NCI-H510A treated with DMSO at 0.1 percent for 48 hours (cell line): Measurements from ENCODE around the gene RGS7.
"Not testable (repeated sequence)": the region's sequence is repeated elsewhere in the genome, so short reads cannot be mapped to it uniquely, and the experiment has no call there.

Source experiments
- DNase-seq: peaks from one replicate; lab custom pipeline; 2025; lab: John Stamatoyannopoulos, UW

The RGS7 gene

DNA sequence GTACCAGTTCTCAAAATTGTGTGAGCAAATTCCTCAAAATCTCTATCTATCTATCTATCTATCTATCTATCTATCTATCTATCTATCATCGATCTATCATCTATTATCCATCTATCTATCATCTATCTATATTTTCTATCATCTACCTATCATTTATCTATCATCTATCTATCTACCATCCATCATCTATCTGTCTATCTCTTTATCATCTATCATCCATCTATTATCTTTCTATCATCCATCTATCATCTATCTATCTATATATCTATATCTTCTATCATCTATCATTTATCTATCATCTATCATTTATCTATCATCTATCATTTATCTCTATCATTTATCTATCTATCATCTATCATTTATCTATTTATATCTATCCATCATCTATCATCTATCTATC is 380.3 kb downstream of the RGS7 start:
- no peak for DNase-seq

DNA sequence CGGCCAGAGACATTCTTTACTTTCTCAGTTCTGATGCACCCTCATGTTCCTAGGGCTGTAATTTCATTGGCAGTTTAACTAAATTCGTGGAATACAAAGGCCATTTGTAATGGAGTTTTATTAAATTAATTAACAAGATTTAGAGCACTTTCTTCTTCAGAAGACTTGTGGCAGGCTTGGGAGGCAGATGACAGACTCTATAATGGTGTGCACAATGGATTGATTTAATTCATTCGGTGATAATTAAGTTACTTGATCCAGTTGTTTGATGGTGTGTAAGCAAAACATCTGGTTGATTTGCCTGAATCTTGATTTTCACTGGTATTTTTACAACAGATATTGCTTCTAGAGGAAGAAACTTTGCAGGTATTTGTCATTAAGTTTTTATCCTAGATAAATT is 383.1 kb downstream of the RGS7 start:
- DNase-seq = no peak

DNA sequence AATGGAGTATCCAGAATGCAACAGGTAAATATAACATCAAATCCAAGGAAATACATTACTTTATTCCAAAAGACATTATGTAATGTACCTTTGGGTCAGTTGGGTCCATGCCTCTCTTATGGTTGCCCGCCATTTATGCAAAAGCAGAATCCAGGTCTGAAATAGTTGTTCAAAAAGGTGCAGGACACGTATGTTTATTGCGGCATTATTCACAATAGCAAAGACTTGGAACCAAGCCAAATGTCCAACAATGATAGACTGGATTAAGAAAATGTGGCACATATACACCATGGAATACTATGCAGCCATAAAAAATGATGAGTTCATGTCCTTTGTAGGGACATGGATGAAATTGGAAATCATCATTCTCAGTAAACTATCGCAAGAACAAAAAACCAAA is 384.9 kb downstream of the RGS7 start:
- not testable (repeated sequence) for DNase-seq

DNA sequence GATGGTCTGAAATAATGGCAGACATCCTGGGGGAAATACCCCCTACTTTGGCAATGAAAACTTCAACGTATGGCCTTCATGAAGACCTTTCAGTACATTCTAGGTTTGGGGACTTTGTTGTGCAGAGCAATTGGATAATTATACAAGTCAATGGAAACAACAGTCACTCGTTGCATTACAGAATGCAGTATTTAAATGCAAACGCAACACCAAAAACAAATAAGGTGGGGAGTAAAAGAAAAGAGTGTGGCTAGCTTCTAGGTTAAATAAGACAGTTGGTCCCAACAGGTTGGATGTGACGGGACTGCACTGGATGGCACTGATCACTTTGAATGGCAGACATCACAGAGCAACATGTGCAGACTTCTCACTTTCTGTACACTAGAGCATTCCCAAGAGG is 386.8 kb downstream of the RGS7 start:
- no peak for DNase-seq

DNA sequence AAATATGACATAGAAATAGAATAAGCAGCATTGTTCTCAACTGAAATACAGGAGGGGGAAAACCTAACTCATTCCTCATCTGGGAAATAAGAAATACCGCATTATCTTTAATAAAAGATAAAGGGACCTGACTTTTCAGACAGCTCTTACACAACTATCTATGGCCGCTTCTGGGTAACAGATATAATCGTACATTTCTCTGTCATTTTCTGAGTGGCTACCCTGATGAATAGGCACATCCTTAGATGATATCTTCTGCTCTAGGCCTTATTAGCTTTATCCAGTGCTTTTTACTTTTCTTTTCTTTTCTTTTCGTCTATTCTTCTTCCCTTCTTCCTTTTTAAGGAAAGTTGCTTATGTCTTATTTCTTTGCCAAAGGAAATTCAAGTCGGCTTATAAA is 388.1 kb downstream of the RGS7 start:
- no peak for DNase-seq

DNA sequence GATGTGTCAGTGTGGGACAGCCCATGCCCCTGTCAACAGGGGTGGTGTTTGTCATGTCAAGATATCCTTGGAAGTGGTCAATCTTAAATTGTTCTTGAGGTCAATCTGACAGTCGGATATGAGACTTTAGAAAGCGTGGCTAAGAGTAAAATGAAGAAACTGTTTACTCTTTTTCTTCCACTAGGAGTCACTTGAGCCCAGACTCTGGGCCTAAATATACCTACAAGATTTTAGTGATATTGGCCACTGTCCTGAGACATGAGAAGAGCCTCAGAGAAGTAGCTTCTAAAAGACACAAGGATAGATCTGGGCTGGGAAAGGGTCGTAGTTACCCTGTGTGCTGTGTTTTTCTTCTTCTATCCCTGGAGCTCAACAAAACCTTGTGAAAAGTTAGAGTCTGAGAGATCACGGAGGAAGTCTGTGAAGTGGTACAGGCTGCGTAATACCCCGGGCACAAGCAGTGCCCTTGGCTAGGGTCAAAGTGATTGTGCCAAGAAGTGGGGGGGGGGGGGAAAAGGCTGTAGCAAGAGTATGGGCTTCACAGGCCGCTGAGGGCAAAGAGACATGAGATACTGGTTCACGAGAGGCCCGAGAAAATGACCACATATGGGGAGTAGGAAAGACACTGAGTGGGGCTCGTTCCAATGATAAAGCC is 389.8 kb downstream of the RGS7 start:
- DNase-seq = no peak

DNA sequence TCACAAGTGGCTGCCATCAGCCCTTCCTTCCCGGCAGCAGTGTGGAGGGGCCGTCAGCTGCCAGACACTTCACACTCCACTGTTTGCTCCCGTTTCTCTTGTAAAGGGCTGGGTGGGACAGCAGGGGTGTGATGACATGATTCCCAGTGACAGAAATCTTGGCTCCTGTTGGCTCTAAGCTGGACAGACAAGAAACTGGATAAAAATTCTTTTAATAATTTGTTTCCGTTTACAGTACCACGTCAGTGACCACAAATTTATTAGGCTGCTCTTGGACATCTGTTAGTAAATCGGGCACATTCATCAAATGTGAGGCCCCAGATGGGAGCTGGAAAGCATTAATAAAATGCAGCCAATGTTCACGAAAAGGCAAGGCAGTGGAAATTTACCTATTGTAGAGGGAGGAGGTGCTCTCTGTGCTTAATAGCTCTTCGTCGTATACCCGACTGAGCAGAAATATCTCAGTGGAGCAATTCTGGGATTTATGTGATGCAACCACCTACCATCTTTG is 391.4 kb downstream of the RGS7 start:
- peak; percentile 3 for DNase-seq

DNA sequence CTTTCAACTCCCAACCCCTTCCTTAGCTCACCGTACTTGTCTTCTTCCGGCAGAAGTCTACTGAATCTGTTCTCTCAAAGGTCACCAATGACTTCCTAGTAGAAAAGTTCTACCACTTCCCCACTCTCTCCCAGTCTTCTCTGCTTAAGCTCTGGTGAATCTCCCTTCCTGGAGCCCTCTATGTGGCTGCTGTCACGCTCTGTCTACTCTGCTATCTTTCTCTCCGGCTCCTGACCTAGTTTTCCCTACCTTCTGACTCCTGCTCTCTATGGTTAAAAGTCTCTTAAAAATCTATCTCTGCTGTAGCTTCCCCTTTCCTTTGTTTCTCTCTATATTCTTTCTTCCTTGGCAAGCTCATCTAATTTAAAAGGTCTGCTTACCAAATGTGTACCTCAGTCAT is 394.9 kb downstream of the RGS7 start:
- DNase-seq = no peak

DNA sequence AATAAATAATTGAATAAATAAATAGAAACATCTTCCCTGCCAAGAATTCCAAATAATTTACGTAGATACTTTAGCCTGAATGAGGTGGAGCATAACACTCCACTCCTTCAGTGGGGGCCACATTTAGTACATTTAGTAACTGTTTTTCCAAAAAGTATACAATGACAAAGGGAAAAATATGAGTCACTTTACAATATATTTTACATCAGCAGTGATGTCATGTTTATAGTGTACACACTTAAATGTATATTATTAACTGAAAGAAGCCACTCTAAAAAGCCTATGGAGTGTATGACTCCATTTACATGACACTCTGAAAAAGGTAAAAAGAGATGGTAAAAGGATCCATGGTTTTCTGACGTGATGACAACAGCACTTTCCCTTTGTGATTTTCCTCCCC is 400.6 kb downstream of the RGS7 start:
- no peak for DNase-seq

DNA sequence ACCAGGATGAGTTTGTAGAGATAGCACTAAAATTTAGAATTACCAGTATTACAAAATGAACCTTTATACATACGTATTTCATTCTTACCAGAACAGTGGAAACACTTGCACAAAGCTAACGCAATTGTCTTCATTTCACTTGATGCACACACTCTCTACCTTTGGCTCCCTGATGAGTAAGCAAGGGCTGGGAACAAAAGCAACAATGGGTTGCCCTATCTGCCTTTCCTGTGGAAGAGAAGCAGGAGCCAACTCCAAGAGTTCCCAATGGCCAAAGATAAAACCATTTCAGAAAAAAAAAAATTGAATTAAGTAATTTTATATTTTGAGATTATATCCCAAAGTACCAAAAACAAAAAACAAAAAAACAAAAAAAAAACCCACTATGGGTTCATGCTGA is 401.0 kb downstream of the RGS7 start:
- no peak for DNase-seq

DNA sequence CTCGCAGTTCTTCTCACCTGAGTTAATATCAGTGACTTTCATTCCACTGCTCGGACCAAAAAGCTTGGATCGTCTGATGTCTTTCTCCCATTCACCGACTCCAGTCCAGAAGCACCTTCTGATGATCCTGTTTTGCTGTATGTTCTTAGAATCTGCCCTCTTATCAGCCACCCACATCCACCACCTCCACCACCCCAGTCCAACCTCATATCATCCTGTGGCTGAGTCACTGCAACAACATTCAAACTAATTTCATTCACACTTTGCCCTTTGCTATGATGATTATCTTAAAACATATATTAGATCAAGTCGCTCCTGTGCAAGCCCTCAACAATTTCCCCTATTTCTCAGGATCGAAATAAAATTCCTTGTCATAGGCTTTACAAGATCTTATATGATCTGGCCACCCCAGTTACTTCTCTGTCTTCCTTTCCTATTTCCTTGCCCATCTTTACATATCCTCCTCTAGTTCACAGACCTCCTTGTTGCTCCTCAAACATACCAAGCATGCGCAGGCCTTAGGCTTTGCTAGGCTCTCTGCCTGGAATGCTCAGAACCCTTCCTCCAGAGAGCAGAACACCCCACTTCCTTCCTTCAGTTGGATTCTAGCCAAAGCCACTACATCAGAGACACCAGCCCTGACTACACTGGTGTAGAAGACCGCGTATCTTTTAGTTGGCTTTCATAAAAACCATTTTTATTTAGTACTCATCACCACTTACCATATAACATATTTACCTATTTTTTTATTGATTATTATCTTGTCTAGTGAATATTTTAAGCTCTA is 409.4 kb downstream of the RGS7 start:
- DNase-seq = no peak

DNA sequence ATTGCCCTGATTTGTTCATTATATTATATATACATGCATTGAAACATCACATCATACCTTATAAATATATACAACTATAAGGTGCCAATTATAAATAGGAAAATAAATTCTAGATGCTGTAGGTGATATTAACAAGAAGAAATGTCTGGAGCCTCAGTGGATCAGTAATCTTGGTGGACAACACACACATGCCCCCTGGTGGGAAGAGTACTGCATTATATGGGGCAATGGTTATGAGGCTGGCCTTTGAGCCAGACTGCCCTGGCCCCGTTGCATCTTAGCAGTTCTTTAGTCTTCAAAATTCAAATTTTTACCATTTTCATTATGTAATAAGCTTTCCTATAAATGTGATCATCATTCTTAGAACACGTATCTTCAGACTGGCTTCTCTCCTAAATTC is 410.1 kb downstream of the RGS7 start:
- DNase-seq = no peak

DNA sequence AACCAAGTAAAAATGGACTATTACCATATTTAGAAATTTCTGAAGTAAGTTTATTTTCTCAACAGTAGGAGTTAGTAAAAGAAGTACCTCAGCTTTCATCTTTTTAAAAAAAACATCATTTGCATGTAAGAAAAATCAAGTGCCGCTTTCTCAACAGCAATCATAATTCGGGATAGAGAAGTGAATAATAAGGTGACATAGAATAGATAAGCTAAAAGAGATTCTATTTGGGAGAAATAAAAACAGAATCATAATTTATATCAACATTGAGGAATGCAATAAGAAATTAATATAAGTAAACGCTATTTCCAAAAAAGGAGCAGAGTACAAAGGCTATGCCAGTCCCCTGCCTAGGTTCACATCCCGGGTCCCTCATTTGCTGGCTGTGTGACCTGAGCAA is 414.1 kb downstream of the RGS7 start:
- DNase-seq = no peak

DNA sequence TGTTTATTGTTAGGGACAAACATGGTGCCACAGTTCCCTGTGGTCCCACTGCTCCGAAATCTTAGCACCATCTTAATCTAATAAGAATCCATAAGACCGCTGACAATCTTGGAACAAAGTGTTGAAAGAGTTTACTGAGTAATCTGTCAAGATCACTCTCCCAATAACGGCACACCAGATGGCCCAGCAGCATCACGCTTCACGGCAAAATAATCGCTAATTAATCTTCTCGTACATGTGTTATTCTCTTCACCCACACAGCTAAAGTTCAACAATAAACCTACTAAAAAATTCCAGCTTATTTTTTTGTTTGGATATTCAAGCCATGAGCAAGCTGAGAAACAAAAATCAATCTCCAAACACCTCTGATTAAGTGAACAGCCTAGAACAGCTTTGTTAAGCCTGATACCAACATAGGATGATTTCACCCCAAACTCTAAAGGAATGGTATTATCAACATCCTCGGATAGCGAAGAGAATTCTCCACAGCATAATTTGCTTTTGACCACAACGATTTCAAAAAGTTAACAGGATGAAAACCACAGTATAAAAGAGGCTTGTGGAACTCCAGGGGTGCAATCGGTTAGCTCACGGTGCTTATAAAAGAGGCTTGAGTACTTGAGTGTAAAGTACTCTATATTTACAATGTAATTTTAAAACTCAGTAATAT is 415.2 kb downstream of the RGS7 start:
- no peak for DNase-seq

DNA sequence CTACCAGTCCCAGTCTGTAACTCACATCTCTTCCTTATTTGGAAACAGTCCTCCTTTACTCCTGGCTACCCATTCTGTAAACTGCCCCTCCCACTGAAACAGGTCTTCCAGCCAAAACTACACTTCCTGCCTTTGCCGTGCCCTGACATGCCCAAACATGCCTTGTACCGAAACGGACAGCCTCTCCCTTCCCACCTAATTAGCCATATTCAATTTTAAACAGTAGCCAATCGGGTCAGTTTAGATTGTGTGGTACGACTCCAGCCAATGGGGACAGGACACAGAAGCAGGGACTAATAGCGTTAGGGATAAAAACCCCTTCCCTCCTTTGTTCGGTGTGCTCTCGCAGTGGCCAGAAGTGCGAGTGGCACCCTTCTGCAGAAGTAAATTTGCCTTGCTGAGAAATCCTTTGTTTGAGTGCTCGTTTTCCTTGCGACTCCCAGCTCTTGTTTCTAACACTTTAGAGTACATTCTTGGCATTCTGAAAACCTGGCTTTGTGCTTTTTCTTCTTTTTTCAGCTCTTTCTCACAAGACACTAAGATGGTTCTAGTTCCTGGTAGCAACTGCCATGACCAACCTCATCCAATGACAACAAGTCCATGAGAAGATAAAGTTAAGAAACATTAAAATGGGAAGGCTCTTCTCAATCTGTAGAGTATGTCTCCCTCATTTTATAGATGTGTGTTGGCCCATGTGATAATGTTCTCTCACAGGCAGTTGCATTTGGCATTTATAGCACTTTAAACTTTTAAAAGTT is 419.9 kb downstream of the RGS7 start:
- DNase-seq = no peak

DNA sequence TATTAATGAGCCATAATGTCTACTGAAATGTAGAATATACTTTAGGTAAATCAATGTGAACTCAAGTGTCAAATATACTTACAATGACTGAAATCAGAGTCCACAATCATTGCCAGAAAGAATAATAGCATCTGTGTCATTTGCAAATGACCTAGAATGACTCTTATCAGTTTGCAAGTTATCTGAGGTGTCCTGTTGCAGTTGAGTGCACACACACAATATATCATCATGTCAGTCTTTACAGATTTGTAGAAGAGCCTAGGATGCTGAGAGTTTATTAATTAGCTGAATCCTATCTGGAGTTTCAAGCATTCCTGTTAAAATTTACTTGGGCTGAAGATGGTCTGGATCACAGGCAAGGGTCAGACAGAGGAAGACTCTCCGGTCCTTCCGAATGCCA is 421.1 kb downstream of the RGS7 start:
- no peak for DNase-seq

DNA sequence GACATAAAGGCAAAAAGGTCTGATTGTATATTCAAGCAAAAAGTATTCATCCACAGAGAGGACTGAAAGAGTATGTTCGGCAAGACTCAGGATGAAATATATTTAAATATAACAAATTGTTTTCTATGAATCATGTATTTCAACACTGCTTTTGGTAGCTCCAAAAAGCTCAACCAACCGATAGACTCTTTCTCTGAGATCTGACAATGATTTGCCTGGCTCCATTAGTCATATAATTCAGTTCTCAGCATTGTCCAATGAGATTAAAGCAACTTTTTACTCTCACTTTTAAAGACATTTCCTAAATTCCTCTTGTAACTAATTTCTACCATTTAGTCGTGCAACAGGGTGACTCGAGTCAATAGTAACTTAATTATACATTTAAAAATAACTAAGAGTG is 426.0 kb downstream of the RGS7 start:
- DNase-seq = no peak

DNA sequence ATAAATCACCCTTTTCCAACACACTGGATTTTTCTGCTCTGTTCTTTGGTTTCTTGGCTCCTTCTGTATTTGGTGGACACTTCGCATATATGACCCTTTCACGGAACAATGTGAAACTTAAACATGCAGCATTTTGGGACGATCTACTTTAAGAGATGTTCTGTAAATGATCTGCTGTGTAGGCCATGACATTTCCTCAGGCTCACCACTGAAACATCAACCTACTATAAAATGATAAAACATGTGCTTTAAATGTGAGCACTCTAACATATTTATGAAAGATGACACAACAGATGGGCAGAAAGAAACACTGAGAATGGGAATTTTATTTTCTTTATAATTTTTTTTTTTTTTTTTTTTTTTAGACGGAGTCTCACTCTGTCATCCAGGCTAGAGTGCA is 428.7 kb downstream of the RGS7 start:
- no peak for DNase-seq

DNA sequence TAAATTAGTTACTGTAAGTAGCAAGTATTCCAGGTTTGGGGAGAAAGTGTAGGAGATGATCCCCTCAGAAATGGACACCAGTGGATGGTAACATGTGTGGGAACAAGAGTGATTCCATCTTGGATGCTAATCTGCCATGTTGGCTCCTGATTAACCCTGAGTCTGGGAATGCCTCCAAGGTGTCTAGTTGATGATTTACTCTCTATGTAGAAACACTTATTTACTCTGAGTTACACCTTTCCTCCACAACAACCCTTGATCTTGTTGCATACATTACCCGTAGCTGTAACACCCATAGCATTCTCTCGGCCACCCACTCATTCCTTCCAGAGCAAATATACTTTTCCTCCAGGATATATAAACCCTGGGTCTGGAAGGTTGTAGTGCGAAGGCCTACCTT is 429.2 kb downstream of the RGS7 start:
- no peak for DNase-seq

DNA sequence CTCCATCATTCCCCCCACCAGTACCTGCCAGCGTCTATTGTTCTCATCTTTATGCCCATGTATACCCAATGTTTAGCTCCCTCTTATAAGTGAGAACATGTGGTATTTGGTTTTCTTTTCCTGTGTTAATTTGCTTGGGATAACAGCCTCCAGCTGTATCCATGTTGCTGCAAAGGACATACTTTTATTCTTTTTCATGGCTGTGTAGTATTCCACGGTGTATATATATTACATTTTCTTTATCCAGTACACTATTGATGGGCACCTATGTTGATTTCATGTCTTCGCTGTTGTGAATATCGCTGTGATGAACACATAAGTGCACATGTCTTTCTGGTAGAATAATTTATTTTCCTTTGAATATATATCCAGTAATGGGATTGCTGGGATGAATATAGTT is 431.7 kb downstream of the RGS7 start:
- DNase-seq = no peak

DNA sequence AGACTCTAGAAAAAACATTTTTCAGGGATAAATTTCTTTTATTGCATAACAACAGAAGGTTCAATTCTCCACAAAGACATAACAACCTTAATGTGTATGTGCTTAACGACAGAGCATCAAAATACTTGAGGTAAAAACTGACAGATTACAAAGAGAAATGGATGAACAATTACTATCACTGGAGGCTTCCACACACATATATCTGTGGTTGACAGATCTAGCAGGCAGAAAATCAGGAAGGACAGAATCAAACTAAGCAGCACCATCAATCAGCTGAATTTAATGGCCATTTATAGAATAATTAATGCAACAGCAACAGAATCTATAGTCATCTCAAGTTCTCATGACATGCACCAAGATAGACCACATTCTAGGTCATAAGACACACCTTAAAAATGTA is 439.0 kb downstream of the RGS7 start:
- DNase-seq = no peak

DNA sequence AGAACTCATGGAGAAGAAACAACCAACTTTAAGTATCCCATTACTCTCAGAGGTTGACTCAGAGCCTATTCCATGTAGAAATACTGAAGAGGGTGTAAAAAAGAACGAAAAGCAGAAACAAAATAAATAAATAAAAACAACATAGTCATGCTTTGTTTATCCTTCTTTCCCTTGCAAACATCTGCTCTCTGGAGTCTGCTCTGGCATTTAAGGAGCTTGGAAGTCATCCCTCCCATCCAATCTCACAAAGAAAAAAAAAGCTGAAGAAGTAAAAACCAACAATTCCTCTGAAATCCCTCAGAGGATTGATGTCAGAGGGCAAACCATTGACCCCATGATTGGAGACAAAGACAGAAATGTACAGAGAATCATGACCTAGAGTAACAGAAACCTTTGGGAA is 442.5 kb downstream of the RGS7 start:
- no peak for DNase-seq
